Peyer's patch (tissue), 4 donors: ENCODE results near the gene CACNA2D3.

ENCODE experiments used
- CTCF ChIP-seq, 6 experiments: fragments of 450-650 bp in 4 of 6; fragments of 200-600 bp in 2 of 6; sonication (generic) in 1 of 6; IDR thresholded peaks; one replicate each; pipeline ENCODE4 v1.5.1; 2017 to 2019; ENCODE audit warnings: antibody characterized with exemption in 6 of 6, mild to moderate bottlenecking in 3 of 6, moderate library complexity in 1 of 6
- POLR2A ChIP-seq, 2 donors: fragments of 450-650 bp; IDR thresholded peaks; one replicate each; pipeline ENCODE4 v1.5.1; 2017; ENCODE audit warnings: antibody characterized with exemption in 2 of 2, mild to moderate bottlenecking in 2 of 2, moderate library complexity in 2 of 2

- TF ChIP-seq CTCF (IDR thresholded peaks at IDR 0.05) (no peak), POLR2A (IDR thresholded peaks at IDR 0.05) (no peak)
Measured at GRCh38 chr3:55014081-55014480, 891.7 kb downstream of the CACNA2D3 start.
